OCI-LY3 (cell line): ENCODE measurements around the gene LRRC15.

Experiments
- EZH2phosphoT487 ChIP-seq: fragments of 200-600 bp; shearing (Covaris generic); IDR thresholded peaks from 2 replicates; pipeline ENCODE4 v1.6.1; 2018; ENCODE audit warnings: antibody characterized with exemption, mixed run types, low read depth
- TF ChIP-seq, protein P1 (sequence below): fragments of 200-600, 300-600 bp; sonication (generic); IDR thresholded peaks from 2 replicates; pipeline ENCODE4 v1.5.1; 2014; ENCODE audit warnings: antibody characterized with exemption, low read length, low read depth

DNA sequence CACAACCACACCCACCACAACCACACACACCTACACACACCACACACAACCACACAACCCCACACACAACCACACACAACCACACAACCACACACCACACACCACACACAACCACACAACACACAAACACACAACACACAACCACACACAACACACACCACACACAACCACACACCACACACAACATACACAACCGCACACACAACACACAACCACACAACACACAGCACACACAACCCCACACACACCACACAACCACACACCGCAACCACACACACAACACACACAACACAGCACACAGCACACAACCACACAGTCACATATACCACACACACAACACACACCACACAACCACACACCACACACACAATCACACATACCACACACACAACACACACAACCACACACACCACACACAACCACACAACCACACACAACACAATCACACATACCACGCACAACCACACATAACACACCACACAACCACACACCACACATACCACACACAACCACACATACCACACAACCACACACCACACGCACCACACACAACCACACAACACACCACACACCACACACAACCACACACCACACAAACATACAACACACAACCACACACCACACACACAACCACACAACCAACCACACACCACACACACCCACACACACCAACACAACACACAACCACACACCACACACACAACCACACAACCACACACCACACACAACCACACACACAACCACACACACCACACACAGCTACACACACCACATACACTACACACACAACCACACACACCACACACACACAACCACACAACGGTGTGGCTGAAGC, 42.1 kb downstream of the LRRC15 start:
- TF ChIP-seq, protein P1, sequence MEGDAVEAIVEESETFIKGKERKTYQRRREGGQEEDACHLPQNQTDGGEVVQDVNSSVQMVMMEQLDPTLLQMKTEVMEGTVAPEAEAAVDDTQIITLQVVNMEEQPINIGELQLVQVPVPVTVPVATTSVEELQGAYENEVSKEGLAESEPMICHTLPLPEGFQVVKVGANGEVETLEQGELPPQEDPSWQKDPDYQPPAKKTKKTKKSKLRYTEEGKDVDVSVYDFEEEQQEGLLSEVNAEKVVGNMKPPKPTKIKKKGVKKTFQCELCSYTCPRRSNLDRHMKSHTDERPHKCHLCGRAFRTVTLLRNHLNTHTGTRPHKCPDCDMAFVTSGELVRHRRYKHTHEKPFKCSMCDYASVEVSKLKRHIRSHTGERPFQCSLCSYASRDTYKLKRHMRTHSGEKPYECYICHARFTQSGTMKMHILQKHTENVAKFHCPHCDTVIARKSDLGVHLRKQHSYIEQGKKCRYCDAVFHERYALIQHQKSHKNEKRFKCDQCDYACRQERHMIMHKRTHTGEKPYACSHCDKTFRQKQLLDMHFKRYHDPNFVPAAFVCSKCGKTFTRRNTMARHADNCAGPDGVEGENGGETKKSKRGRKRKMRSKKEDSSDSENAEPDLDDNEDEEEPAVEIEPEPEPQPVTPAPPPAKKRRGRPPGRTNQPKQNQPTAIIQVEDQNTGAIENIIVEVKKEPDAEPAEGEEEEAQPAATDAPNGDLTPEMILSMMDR = no peak
- TF ChIP-seq EZH2phosphoT487 = no peak
